Skin epidermis (tissue), 12 donors: ENCODE measurements around the gene ZBTB44.
A peak's percentile ranks its signal among the peaks of the same experiment; 100 is the strongest.
"Not testable (repeated sequence)": the region's sequence is repeated elsewhere in the genome, so short reads cannot be mapped to it uniquely, and the experiment has no call there.

Experiments
- H3K27ac ChIP-seq, 21 experiments: fragments of 200-600 bp; sonication (generic) in 11 of 21; one replicate each; pipeline ENCODE4 v1.5.0; 2020; ENCODE audit warnings: mild to moderate bottlenecking in 3 of 21, inconsistent platforms in 2 of 21, moderate library complexity in 2 of 21
- H3K4me3 ChIP-seq, 7 experiments: fragments of 200-600 bp; sonication (generic) in 2 of 7; one replicate each; pipeline ENCODE4 v1.5.0; 2020; ENCODE audit warnings: inconsistent platforms in 2 of 7, mild to moderate bottlenecking in 2 of 7, moderate library complexity in 1 of 7

ZBTB44 gene

GRCh38 chr11:130251763-130252162 lies 63.0 kb downstream of the ZBTB44 start:
- not testable (repeated sequence) for H3K27ac ChIP-seq, H3K4me3 ChIP-seq

GRCh38 chr11:130249929-130250328 lies 64.8 kb downstream of the ZBTB44 start:
- not testable (repeated sequence) for H3K4me3 ChIP-seq, H3K27ac ChIP-seq

GRCh38 chr11:130249371-130249770 lies 65.3 kb downstream of the ZBTB44 start:
- H3K27ac ChIP-seq = no peak overlapping the region
- no peak overlapping the region for H3K4me3 ChIP-seq

GRCh38 chr11:130247319-130247718 lies 67.4 kb downstream of the ZBTB44 start:
- no peak overlapping the region for H3K27ac ChIP-seq
- no peak overlapping the region for H3K4me3 ChIP-seq

GRCh38 chr11:130246738-130247137 lies 68.0 kb downstream of the ZBTB44 start:
- H3K27ac ChIP-seq = no peak overlapping the region

GRCh38 chr11:130246270-130246669 lies 68.4 kb downstream of the ZBTB44 start:
- no peak overlapping the region for H3K27ac ChIP-seq
- H3K4me3 ChIP-seq = no peak overlapping the region

More at GRCh38 chr11:130246738-130247137, 68.0 kb downstream of the ZBTB44 start:
- no peak overlapping the region for H3K4me3 ChIP-seq

GRCh38 chr11:130245375-130245774 lies 69.3 kb downstream of the ZBTB44 start:
- H3K27ac ChIP-seq, H3K4me3 ChIP-seq: not testable (repeated sequence)

- no peak overlapping the region for H3K27ac ChIP-seq
- H3K4me3 ChIP-seq = no peak overlapping the region
Measured at GRCh38 chr11:130244848-130245247, 69.9 kb downstream of the ZBTB44 start.

GRCh38 chr11:130243816-130244215 lies 70.9 kb downstream of the ZBTB44 start:
- Histone ChIP-seq H3K27ac (peak overlapping the region in 1 of 21 experiments; percentile 2), H3K4me3 (no peak overlapping the region)

GRCh38 chr11:130241713-130242112 lies 73.0 kb downstream of the ZBTB44 start:
- Histone ChIP-seq H3K4me3 (no peak overlapping the region), H3K27ac (no peak overlapping the region)

- Histone ChIP-seq H3K27ac (no peak overlapping the region), H3K4me3 (no peak overlapping the region)
Measured at GRCh38 chr11:130237282-130238006, 77.3 kb downstream of the ZBTB44 start.

- no peak overlapping the region for H3K27ac ChIP-seq
- H3K4me3 ChIP-seq = no peak overlapping the region
Measured at GRCh38 chr11:130234315-130234714, 80.4 kb downstream of the ZBTB44 start.

GRCh38 chr11:130233888-130234287 lies 80.8 kb downstream of the ZBTB44 start:
- not testable (repeated sequence) for H3K27ac ChIP-seq, H3K4me3 ChIP-seq

GRCh38 chr11:130233486-130233885 lies 81.2 kb downstream of the ZBTB44 start:
- H3K4me3 ChIP-seq, H3K27ac ChIP-seq: not testable (repeated sequence)

GRCh38 chr11:130227373-130227772 lies 87.3 kb downstream of the ZBTB44 start:
- Histone ChIP-seq H3K27ac (no peak overlapping the region), H3K4me3 (no peak overlapping the region)

GRCh38 chr11:130223291-130223971 lies 91.3 kb downstream of the ZBTB44 start:
- H3K27ac ChIP-seq = no peak overlapping the region

GRCh38 chr11:130220311-130221035 lies 94.2 kb downstream of the ZBTB44 start:
- Histone ChIP-seq H3K27ac (no peak overlapping the region), H3K4me3 (no peak overlapping the region)

More at GRCh38 chr11:130223291-130223971, 91.3 kb downstream of the ZBTB44 start:
- H3K4me3 ChIP-seq = no peak overlapping the region

- Histone ChIP-seq H3K27ac (no peak overlapping the region), H3K4me3 (no peak overlapping the region)
Measured at GRCh38 chr11:130219148-130219547, 95.6 kb downstream of the ZBTB44 start.

- Histone ChIP-seq H3K27ac (no peak overlapping the region), H3K4me3 (no peak overlapping the region)
Measured at GRCh38 chr11:130218501-130219070, 96.1 kb downstream of the ZBTB44 start.
